ENCODE data around the gene SVIL.

DNA sequence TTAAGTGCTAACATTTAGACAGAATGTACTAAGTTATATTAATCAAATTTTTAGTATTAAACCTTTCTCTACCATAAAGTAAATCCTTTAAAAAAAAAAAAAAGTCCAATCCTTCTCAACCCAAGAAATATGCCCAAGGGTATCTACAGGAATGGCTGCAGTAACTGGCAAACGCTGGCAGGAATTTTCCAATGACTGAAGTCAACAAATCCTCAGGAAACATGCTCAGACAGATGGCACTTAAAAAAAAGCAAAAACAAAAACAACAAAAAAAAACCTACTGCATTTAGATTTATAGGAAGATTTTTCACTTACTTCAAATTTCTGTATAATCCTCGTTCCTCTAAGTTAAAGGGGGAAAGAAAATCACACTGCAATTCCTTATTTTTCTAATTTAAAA, 666 bp downstream of the SVIL start:
- TF ChIP-seq POLR2A (IDR thresholded peaks at IDR 0.05; ENCODE audit: low read length): no peak
- TF ChIP-seq GATA1 (IDR thresholded peaks at IDR 0.05; ENCODE audit: low read depth, low read length): no peak

Data from erythroblast (primary cell).